ENCODE data around the gene TSC22D4.

The TSC22D4 gene

DNA sequence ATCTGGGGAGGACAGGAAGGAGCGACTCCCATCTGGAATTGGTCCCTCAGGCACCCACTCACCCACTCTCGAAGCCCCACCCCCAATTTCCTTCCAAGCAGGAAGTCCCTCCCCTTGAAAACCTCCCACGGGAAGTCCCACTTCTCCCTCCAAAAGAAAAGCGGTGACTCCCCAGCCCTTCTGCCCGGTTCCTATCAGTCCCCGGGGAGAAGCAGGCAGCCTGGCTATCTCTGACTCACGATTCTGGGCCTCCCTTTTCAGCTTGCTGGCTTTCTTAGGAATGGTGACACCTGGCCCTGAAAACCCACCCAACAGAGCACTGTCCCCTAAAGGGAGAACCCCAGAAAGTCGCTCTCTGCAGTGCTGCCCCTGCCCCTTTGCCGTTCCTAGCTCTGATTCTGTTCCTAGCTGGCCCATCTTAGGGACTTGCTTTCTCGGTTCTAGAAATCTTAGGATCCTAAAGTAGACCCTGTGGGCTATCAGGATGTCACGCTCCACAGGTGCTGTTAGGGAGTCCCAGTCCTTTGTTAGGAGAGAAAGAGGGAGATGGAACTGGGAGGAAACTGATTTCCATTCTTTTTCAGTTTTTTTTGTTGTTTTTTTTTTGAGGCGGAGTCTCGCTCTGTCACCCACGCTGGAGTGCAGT, 6.0 kb downstream of the TSC22D4 start:
- DNase-seq (ENCODE audit: low spot score in 2 of 2) = no peak
- peaks cover 7% of the 10 kb centered on the region; the same call in 1 of the 2 replicates for H3K36me3 ChIP-seq (replicated peaks)
- H3K4me3 ChIP-seq = no peak overlapping the region
- no peaks in the 10 kb centered on the region for H3K27me3 ChIP-seq (ENCODE audit: low read depth)
- no peaks in the 10 kb centered on the region for H3K9me3 ChIP-seq
- peaks cover 7% of the 10 kb centered on the region; the same call in 1 of the 2 replicates for H3K4me1 ChIP-seq
- in situ Hi-C loops (cut with MboI; ENCODE audit: low sequenced_read_pairs) = loop anchor here (10.0 kb wide), 1 partner anchor 382 kb away; the partner anchor contains the start of gene SLC12A9

DNA sequence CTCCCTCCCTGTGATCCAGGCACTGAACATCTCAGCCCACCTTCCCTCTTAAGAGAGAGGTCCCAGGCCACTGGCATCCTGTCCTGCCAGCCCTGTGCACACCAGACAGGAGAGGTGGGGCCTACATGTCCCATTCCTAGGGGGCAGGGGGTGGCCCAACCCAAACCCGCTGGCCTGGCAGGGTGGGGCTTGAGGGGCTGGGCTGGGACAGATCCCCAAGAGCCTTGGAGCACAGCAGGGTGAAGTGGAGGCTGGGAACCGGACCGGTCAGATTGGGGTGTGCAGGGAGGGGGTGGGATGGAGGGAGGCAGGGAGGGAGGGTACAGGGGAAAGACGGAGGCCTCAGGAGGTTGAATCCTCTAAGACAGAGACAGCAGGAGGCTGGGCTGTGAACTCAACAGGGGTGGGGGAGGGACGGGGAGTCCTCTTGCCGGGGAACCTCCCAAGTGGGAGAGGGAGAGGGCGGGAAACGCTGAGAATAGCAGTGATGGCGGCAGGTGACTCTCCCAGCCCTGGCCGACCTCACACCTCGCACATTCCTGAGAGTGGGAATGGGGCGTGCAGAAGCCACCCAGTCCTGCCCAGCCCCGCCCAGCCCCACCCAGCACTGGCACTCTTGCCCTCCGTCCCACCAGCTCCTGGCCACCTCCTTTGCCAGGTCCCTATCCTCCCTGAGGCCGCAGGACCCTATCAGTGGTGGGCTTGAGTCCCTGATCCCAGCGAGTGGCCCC, 6.7 kb downstream of the TSC22D4 start:
- in situ Hi-C loops (cut with MboI; ENCODE audit: low sequenced_read_pairs) = loop anchor here (10.0 kb wide), 1 partner anchor 383 kb away; the partner anchor contains the start of gene SLC12A9
- DNase-seq (ENCODE audit: low spot score in 2 of 2) = no peak
- no peaks in the 10 kb centered on the region for H3K27me3 ChIP-seq (ENCODE audit: low read depth)
- no peaks in the 10 kb centered on the region for H3K9me3 ChIP-seq
- peaks cover 7% of the 10 kb centered on the region; the same call in 1 of the 2 replicates for H3K36me3 ChIP-seq (replicated peaks)
- H3K4me3 ChIP-seq = no peak overlapping the region
- H3K4me1 ChIP-seq = peaks cover 7% of the 10 kb centered on the region; the same call in 1 of the 2 replicates

DNA sequence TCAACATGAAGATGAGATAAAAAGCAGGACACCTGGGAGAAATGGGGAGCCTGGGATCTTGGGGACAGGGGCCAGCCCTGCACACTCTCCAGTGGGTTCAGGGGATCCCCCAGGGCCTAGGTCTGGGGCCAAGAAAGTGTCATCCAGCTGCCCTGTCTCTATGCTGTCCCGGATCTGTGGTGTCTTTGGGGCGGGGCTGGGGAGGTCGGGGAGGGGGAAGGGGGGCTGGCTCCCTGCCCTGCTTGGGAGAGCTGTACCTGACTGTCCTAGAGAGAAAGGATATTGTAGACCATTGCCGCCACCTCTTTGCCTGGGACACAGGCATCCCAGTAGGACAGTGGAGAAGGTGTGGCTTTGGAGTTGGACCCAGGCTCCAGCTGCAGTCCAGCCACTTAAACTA, 8.0 kb downstream of the TSC22D4 start:
- H3K36me3 ChIP-seq (replicated peaks) = peaks cover 7% of the 10 kb centered on the region; the same call in 1 of the 2 replicates

DNA sequence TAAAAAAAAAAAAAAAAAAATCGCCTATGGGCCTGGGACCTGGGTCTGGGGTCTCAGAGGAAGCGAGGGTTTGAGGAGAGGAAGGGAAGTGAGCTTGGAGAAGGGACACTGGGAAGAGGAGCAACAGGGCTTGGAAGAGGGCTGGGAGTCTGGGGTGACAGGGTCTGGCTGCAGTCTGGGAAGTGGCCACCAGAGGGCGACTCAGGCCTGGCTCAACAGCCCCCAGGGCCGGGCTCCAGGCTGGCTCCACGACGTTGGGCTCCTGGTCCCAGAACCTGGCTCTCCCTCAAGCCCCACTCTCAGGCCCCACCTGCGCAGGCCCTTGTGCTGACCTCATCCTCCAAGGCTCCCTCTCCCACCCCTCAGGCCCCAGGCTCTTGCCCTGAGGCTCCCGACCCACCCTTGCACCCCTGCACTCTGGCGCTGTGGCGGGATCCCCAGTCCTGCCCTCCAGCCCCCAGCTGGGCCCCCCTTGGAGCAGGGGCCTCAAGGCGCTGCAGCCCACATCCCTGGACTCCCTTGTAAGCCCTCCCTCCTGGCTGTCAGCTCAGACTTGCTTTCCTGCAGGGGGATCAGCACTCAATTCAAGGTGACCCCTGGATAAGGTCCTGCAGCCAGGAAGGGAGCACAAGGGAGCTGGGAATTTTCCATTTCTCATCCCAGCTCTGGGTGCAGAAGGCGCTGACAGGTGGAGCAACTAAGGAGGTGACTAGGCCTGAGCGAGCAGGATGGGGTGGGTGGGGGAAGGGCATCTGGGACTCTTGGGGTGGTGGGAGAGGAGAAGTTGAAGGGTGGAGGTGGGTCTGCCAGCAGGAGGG, 9.6 kb downstream of the TSC22D4 start:
- Histone ChIP-seq H3K27me3 (ENCODE audit: low read depth) (no peaks in the 10 kb centered on the region), H3K9me3 (no peaks in the 10 kb centered on the region), H3K36me3 (replicated peaks) (peaks cover 7% of the 10 kb centered on the region; the same call in 1 of the 2 replicates), H3K4me3 (no peak overlapping the region), H3K4me1 (no peaks in the 10 kb centered on the region)
- DNase-seq (ENCODE audit: low spot score in 2 of 2) = peak; percentile 64 to 93
- in situ Hi-C loops (cut with MboI; ENCODE audit: low sequenced_read_pairs) = loop anchor here (10.0 kb wide), 2 partner anchors 95 to 385 kb away; partner anchors contain the start of gene SLC12A9

More for the DNA sequence above, 8.0 kb downstream of the TSC22D4 start:
- H3K4me1 ChIP-seq = no peaks in the 10 kb centered on the region
- H3K9me3 ChIP-seq = no peaks in the 10 kb centered on the region
- no peak overlapping the region for H3K4me3 ChIP-seq
- in situ Hi-C loops (cut with MboI; ENCODE audit: low sequenced_read_pairs) = loop anchor here (10.0 kb wide), 1 partner anchor 384 kb away; the partner anchor contains the start of gene SLC12A9
- DNase-seq (ENCODE audit: low spot score in 2 of 2) = no peak
- no peaks in the 10 kb centered on the region for H3K27me3 ChIP-seq (ENCODE audit: low read depth)

DNA sequence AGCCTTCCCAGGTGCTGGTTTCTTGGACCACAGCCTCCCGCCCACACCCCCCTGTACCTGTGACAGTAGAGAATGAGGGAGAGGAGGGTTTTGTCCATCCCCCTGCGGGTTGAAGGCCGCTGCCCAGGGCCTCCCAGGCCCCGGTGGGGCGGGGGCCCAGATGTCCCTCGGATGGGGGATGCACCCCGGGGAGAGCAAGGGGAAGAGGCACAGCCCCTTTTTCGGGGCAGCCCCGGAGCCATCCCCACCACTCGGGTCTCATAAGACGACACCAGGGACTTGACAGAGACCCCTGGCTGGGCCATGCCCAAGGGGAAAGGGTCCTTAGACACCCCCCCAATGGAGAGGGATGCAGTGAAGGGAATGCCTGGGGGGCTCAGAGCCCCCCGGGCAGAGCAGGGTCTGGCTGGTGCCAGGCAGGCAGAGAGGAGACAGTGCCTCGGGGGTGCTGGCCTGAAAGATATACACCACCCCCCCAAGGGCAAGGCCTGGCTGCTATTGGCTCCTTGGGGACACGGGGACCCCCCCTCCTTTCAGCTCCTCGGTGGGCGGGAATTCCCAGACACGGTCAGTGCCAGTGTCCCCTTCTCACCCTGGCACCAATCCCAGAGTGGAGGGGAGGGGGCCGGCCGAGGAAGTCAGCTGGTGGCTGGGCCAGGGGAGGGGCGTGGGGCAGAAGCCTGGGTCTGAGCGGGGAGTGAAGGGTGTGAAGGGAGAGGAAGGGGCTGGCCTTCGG, 11.2 kb downstream of the TSC22D4 start:
- no peaks in the 10 kb centered on the region for H3K4me1 ChIP-seq
- no peak overlapping the region for H3K4me3 ChIP-seq

DNA sequence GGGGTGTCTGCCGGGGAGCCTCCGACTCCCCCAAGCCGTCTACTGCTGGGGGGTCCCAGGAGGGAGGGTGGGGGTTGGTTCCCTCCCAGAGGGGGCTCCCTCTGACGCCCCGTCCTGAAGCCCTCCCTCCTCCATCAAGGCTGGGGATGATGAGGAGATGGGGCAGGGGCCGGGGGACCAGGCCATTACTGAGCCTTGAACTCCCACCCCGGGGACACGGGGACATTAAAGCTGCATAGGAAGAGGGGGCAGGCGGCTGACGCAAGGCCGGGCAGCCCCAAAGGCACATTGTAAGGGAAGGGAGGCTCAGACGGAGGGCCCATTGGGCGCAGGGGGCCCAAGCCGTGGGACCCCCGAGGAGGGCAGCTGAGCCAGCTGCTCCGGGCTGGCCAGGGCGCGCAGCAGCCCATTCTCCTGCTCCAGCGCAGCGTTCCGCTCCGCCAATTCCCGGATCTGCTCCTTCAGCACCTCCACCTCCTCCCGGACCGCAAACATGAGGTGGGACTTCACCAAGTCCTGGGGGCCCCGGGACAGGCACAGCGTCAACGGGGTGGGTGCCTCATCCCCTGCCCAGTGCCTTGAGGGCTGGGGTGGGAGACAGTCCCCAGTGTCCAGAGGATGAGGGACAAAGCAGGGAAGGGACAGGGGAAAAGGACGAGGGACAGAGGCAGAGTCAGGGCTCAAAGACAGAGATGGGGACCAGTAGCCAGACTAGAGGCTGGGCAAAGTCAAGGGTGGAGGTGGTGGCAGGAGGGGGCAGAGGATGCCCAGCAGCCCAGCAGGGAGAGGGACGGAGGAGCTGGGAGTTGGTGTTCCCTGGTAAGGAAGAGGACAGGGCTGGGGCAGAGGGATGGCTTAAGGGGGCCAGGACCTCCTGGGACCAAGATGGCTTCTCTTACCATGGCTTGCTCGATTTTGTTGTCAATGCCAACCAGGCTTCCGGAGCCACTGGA, 12.1 kb downstream of the TSC22D4 start:
- no peak for DNase-seq (ENCODE audit: low spot score in 2 of 2)
- no peaks in the 10 kb centered on the region; the same call in 1 of the 2 replicates for H3K36me3 ChIP-seq (replicated peaks)
- in situ Hi-C loops (cut with MboI; ENCODE audit: low sequenced_read_pairs) = loop anchor here (10.0 kb wide), 1 partner anchor 98 kb away; no protein-coding TSS in a partner anchor
- no peaks in the 10 kb centered on the region for H3K9me3 ChIP-seq
- H3K4me3 ChIP-seq = no peak overlapping the region
- H3K4me1 ChIP-seq = no peaks in the 10 kb centered on the region
- H3K27me3 ChIP-seq (ENCODE audit: low read depth) = no peaks in the 10 kb centered on the region

More for the DNA sequence above, 11.2 kb downstream of the TSC22D4 start:
- Histone ChIP-seq H3K27me3 (ENCODE audit: low read depth) (no peaks in the 10 kb centered on the region), H3K9me3 (no peaks in the 10 kb centered on the region), H3K36me3 (replicated peaks) (peaks cover under 1% of the 10 kb centered on the region; the same call in 1 of the 2 replicates)
- in situ Hi-C loops (cut with MboI; ENCODE audit: low sequenced_read_pairs) = loop anchor here (10.0 kb wide), 1 partner anchor 97 kb away; no protein-coding TSS in a partner anchor
- DNase-seq (ENCODE audit: low spot score in 2 of 2) = no peak

DNA sequence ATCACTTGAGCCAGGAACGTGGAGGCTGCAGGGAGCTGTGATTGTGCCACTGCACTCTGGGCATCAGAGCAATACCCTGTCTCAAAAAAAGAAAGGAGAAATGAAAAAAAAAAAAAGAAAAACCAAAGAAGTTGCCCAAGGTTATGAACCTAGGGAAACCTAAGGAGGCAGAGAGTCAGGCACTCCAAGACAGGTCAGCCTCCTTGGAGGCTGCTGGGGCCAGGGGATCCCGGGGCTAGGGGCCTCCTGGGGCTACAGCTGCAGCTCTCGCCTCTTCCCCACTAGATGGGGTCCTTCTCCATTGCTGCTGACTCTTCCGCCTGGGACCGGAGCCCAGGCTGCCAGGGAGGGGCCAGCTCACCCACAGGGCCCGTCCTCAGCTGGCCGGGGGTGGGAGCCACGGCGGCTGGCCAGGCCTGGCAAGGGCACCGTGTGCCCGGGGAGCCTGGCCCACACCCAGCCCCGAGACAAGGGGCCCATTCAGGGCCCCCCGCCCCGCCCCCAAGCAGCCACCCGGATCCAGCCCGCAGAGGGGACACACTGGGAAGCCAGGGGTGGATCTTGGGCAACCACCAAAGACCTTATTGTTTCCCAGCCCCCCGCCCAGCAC, 13.2 kb downstream of the TSC22D4 start:
- no peaks in the 10 kb centered on the region for H3K27me3 ChIP-seq (ENCODE audit: low read depth)
- no peaks in the 10 kb centered on the region for H3K9me3 ChIP-seq
- DNase-seq (ENCODE audit: low spot score in 2 of 2) = peak; percentile 46 to 57
- no peak overlapping the region for H3K4me3 ChIP-seq
- in situ Hi-C loops (cut with MboI; ENCODE audit: low sequenced_read_pairs) = loop anchor here (10.0 kb wide), 1 partner anchor 99 kb away; no protein-coding TSS in a partner anchor
- H3K36me3 ChIP-seq (replicated peaks) = no peaks in the 10 kb centered on the region; the same call in 1 of the 2 replicates
- no peaks in the 10 kb centered on the region for H3K4me1 ChIP-seq

DNA sequence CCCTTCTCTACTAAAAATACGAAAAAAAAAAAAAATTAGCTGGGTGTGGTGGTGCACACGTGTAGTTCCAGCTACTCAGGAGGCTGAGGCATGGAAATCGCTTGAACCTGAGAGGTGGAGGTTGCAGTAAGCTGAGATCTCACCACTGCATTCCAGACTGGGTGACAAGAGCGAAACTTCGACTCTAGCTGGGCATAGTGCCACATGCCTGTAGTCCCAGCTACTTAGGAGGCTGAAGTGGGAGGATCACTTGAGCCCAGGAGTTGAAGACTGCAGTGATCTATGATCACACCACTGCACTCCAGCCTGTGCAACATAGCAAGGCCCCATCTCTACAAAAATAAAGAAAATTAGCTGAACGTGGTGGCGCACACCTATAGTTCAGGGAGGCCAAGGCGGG, 13.7 kb downstream of the TSC22D4 start:
- no peaks in the 10 kb centered on the region; the same call in 1 of the 2 replicates for H3K36me3 ChIP-seq (replicated peaks)
- no peak for DNase-seq (ENCODE audit: low spot score in 2 of 2)
- no peaks in the 10 kb centered on the region for H3K27me3 ChIP-seq (ENCODE audit: low read depth)
- H3K9me3 ChIP-seq = no peaks in the 10 kb centered on the region
- no peak overlapping the region for H3K4me3 ChIP-seq
- H3K4me1 ChIP-seq = no peaks in the 10 kb centered on the region
- in situ Hi-C loops (cut with MboI; ENCODE audit: low sequenced_read_pairs) = loop anchor here (10.0 kb wide), 1 partner anchor 100 kb away; no protein-coding TSS in a partner anchor

DNA sequence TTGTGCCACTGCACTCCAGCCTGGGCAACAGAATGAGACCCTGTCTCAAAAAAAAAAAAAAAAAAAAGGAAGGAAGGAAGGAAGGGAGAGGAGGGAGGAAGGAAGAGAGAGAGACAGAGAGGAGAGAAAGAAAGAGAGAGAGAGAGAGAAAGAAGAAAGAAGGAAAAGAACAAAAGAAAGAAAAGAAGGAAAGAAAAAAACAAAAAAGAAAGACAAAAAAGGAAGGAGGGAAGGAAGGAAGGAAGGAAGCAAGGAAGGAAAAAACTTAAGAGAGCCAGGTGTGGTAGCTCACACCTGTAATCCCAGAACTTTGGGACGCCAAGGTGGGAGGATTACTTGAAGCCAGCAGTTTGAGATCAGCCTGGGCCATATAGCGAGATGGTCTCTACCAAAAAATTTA, 14.2 kb downstream of the TSC22D4 start:
- Histone ChIP-seq H3K27me3 (ENCODE audit: low read depth) (no peaks in the 10 kb centered on the region), H3K4me1 (no peaks in the 10 kb centered on the region), H3K9me3 (no peaks in the 10 kb centered on the region), H3K4me3 (no peak overlapping the region), H3K36me3 (replicated peaks) (no peaks in the 10 kb centered on the region)
- in situ Hi-C loops (cut with MboI; ENCODE audit: low sequenced_read_pairs) = loop anchor here (10.0 kb wide), 1 partner anchor 100 kb away; no protein-coding TSS in a partner anchor
- no peak for DNase-seq (ENCODE audit: low spot score in 2 of 2)

DNA sequence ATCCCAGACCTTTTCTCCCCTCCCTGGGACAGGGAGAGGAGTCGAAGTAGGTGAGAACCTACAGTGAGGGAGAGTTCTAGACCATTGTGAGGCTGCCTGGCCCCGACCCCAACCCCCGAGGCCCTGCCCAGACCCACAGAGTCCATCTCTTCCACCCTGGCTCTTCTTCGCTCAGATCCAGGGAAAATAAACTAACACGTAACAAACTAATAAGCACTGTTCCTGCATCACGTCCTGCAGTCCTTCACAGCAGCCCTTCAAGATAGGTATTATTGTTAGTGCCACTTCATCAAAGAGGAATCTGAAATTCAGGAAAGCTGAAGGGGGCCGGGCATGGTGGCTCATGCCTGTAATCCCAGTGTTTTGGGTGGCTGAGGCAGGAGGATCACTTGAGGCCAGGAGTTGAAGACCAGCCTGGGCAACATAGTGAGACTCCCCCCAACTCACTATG, 14.8 kb downstream of the TSC22D4 start, which contains the start of gene SPACDR:
TSS of gene SPACDR (minus strand) at position 51 of the 451 bp plus-strand sequence. CDS start 235 bp downstream, outside the sequence.
- no peaks in the 10 kb centered on the region for H3K4me1 ChIP-seq
- no peaks in the 10 kb centered on the region for H3K9me3 ChIP-seq
- no peaks in the 10 kb centered on the region for H3K27me3 ChIP-seq (ENCODE audit: low read depth)
- no peak for DNase-seq (ENCODE audit: low spot score in 2 of 2)
- H3K36me3 ChIP-seq (replicated peaks) = no peaks in the 10 kb centered on the region
- H3K4me3 ChIP-seq = no peak within 1 kb of the TSS
- in situ Hi-C loops (cut with MboI; ENCODE audit: low sequenced_read_pairs) = loop anchor here (10.0 kb wide), 1 partner anchor 101 kb away; no protein-coding TSS in a partner anchor

DNA sequence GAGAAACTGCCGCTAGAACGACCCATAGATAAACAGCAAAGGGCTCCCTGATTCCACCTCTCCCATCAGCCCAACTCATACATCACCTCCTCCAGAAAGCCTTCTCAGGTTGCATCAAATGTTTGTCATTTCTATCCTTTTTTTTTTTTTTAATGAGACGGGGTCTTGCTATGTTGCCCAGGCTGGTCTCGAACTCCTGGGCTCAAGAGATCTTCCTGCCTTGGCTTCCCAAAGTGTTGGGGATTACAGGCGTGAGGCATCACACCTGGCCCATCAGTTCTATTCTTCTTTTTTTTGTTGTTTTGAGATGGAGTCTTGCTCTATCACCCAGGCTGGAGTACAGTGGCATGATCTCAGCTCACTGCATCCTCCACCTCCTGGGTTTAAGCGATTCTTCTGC, 22.0 kb downstream of the TSC22D4 start:
- in situ Hi-C loops (cut with MboI; ENCODE audit: low sequenced_read_pairs) = no loop called here
- no peaks in the 10 kb centered on the region for H3K27me3 ChIP-seq (ENCODE audit: low read depth)
- H3K4me3 ChIP-seq = no peak overlapping the region
- no peak for DNase-seq (ENCODE audit: low spot score in 2 of 2)
- H3K4me1 ChIP-seq = no peaks in the 10 kb centered on the region
- no peaks in the 10 kb centered on the region for H3K9me3 ChIP-seq
- no peaks in the 10 kb centered on the region for H3K36me3 ChIP-seq (replicated peaks)
